Measurements from ENCODE around the gene VIL1.

The VIL1 gene

GRCh38 chr2:218465987-218466633 lies 47.2 kb downstream of the VIL1 start:
- Histone ChIP-seq H3K36me3 (ENCODE audit: low read length) (peaks cover 5% of the 10 kb centered on the region; the same call in 1 of the 2 replicates), H3K27me3 (ENCODE audit: low read length) (no peaks in the 10 kb centered on the region), H4K20me1 (ENCODE audit: low read depth, low read length) (no peaks in the 10 kb centered on the region), H3K4me3 (ENCODE audit: insufficient read depth, low read length, poor library complexity, severe bottlenecking) (no peak overlapping the region), H3K9me2 (replicated peaks; ENCODE audit: insufficient read depth, low read length) (no peaks in the 10 kb centered on the region), H3K79me2 (ENCODE audit: insufficient read depth, low read length) (no peaks in the 10 kb centered on the region), H3K9me3 (ENCODE audit: insufficient read depth, low read length) (no peaks in the 10 kb centered on the region), H3K4me2 (ENCODE audit: low read depth, low read length, poor library complexity, severe bottlenecking) (no peak overlapping the region), H3K27ac (ENCODE audit: low read depth, low read length) (no peak overlapping the region), H2AFZ (ENCODE audit: low read depth, low read length, severe bottlenecking) (no peak overlapping the region), H3K9ac (ENCODE audit: low read length) (no peak overlapping the region), H3F3A (ENCODE audit: insufficient read depth) (peaks cover 4% of the 10 kb centered on the region; the same call in 1 of the 2 replicates)
- TF ChIP-seq, protein P1, sequence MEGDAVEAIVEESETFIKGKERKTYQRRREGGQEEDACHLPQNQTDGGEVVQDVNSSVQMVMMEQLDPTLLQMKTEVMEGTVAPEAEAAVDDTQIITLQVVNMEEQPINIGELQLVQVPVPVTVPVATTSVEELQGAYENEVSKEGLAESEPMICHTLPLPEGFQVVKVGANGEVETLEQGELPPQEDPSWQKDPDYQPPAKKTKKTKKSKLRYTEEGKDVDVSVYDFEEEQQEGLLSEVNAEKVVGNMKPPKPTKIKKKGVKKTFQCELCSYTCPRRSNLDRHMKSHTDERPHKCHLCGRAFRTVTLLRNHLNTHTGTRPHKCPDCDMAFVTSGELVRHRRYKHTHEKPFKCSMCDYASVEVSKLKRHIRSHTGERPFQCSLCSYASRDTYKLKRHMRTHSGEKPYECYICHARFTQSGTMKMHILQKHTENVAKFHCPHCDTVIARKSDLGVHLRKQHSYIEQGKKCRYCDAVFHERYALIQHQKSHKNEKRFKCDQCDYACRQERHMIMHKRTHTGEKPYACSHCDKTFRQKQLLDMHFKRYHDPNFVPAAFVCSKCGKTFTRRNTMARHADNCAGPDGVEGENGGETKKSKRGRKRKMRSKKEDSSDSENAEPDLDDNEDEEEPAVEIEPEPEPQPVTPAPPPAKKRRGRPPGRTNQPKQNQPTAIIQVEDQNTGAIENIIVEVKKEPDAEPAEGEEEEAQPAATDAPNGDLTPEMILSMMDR (IDR thresholded peaks at IDR 0.05; ENCODE audit: insufficient read depth, low read length, poor library complexity, severe bottlenecking) = peak; percentile 50
- TF ChIP-seq EZH2phosphoT487 (conservative IDR thresholded peaks at IDR 0.05; ENCODE audit: low read length) = no peak

DNA sequence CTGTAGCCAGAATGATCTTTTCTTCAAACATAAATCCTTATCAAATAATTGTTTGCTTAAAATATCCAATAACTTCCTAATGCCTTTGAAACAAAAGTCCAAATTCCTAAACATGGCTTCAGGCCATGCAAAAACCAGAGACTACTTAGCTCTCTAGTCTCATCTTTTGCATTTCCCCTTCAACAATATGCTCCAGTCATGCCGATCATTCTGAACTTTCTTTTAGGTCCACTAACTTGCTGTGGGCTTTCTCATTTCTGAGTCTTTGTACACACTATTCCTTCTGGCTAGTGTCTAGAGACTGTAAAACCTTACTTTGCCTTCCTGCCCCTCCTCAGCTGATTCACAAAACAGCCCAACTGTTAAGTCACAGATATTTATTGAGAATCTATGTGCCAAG lies 51.5 kb downstream of the VIL1 start:
- no peaks in the 10 kb centered on the region; the same call in 1 of the 2 replicates for H3F3A ChIP-seq (ENCODE audit: insufficient read depth)
- no peak overlapping the region for H3K4me2 ChIP-seq (ENCODE audit: low read depth, low read length, poor library complexity, severe bottlenecking)
- H3K27ac ChIP-seq (ENCODE audit: low read depth, low read length) = no peak overlapping the region
- no peaks in the 10 kb centered on the region for H4K20me1 ChIP-seq (ENCODE audit: low read depth, low read length)
- no peaks in the 10 kb centered on the region for H3K9me3 ChIP-seq (ENCODE audit: insufficient read depth, low read length)
- no peak overlapping the region for H3K9ac ChIP-seq (ENCODE audit: low read length)
- TF ChIP-seq EZH2phosphoT487 (conservative IDR thresholded peaks at IDR 0.05; ENCODE audit: low read length) = no peak
- TF ChIP-seq, protein P1 (IDR thresholded peaks at IDR 0.05; ENCODE audit: insufficient read depth, low read length, poor library complexity, severe bottlenecking) = no peak
- H3K27me3 ChIP-seq (ENCODE audit: low read length) = no peaks in the 10 kb centered on the region
- no peak overlapping the region for H3K4me3 ChIP-seq (ENCODE audit: insufficient read depth, low read length, poor library complexity, severe bottlenecking)
- peaks cover 14% of the 10 kb centered on the region; the same call in 1 of the 2 replicates for H3K36me3 ChIP-seq (ENCODE audit: low read length)
- H3K9me2 ChIP-seq (replicated peaks; ENCODE audit: insufficient read depth, low read length) = no peaks in the 10 kb centered on the region
- H3K79me2 ChIP-seq (ENCODE audit: insufficient read depth, low read length) = no peaks in the 10 kb centered on the region
- H2AFZ ChIP-seq (ENCODE audit: low read depth, low read length, severe bottlenecking) = no peak overlapping the region

- Histone ChIP-seq H3K9me2 (replicated peaks; ENCODE audit: insufficient read depth, low read length) (no peaks in the 10 kb centered on the region), H3K4me3 (ENCODE audit: insufficient read depth, low read length, poor library complexity, severe bottlenecking) (no peak overlapping the region), H3K9me3 (ENCODE audit: insufficient read depth, low read length) (no peaks in the 10 kb centered on the region), H4K20me1 (ENCODE audit: low read depth, low read length) (no peaks in the 10 kb centered on the region), H2AFZ (ENCODE audit: low read depth, low read length, severe bottlenecking) (no peak overlapping the region), H3K9ac (ENCODE audit: low read length) (no peak overlapping the region), H3K4me2 (ENCODE audit: low read depth, low read length, poor library complexity, severe bottlenecking) (no peak overlapping the region), H3K79me2 (ENCODE audit: insufficient read depth, low read length) (no peaks in the 10 kb centered on the region), H3K27ac (ENCODE audit: low read depth, low read length) (no peak overlapping the region), H3K27me3 (ENCODE audit: low read length) (no peaks in the 10 kb centered on the region), H3F3A (ENCODE audit: insufficient read depth) (no peaks in the 10 kb centered on the region; the same call in 1 of the 2 replicates), H3K36me3 (ENCODE audit: low read length) (peaks cover 14% of the 10 kb centered on the region; the same call in 1 of the 2 replicates)
- TF ChIP-seq, protein P1 (IDR thresholded peaks at IDR 0.05; ENCODE audit: insufficient read depth, low read length, poor library complexity, severe bottlenecking) = no peak
- no peak for TF ChIP-seq EZH2phosphoT487 (conservative IDR thresholded peaks at IDR 0.05; ENCODE audit: low read length)
Observed at GRCh38 chr2:218471036-218471435, 52.1 kb downstream of the VIL1 start.

All from SU-DHL-6 (cell line).